Natural killer cell treated with Interleukin-12 subunit alpha and Interleukin-12 subunit beta and Interleukin-15 and Interleukin-18, amount 100 ng/mL, for 72 hours (primary cell): Measurements from ENCODE around the gene CEP95. TPM values are rescaled to one million over a fixed set of nuclear protein-coding genes. Genes with fewer than 3 reads are reported as not detected.
"Not testable (repeated sequence)": the region's sequence is repeated elsewhere in the genome, so short reads cannot be mapped to it uniquely, and the experiment has no call there.

Source experiments
- ATAC-seq, 2 donors: fragments of 150-1000 bp; cut with Tn5 transposase in 1 of 2; sonication (Bioruptor Pico), chemical (Tn5 transposase) in 1 of 2; 2 replicates each; pipeline ENCODE4 v1.10.0; 2021
- DNase-seq: peaks from one replicate; pipeline ENCODE4 v3.0.0; 2022; ENCODE audit warnings: low spot score
- H3K27ac Mint-ChIP-seq, 2 donors: 1 replicate in 1 of 2; 2 replicates in 1 of 2; pipeline ENCODE4 v1.8.0; 2022; ENCODE audit warnings: mixed read lengths in 2 of 2, mild to moderate bottlenecking in 1 of 2, moderate library complexity in 1 of 2
- H3K27me3 Mint-ChIP-seq, 2 donors: 1 replicate in 1 of 2; 2 replicates in 1 of 2; pipeline ENCODE4 v1.8.0; 2022; ENCODE audit warnings: mixed read lengths in 2 of 2
- H3K36me3 Mint-ChIP-seq: one replicate; pipeline ENCODE4 v1.8.0; 2022; ENCODE audit warnings: mixed read lengths
- H3K4me1 Mint-ChIP-seq, 2 donors: 1 replicate in 1 of 2; 2 replicates in 1 of 2; pipeline ENCODE4 v1.8.0; 2022; ENCODE audit warnings: low read depth in 2 of 2, mixed read lengths in 2 of 2, mild to moderate bottlenecking in 1 of 2
- H3K4me3 Mint-ChIP-seq: one replicate; pipeline ENCODE4 v1.8.0; 2022; ENCODE audit warnings: mixed read lengths
- H3K9me3 Mint-ChIP-seq: 2 replicates; pipeline ENCODE4 v1.8.0; 2022; ENCODE audit warnings: mixed read lengths
- total RNA-seq, 2 donors: library from RNA; stranded (reverse); gene quantifications; one replicate each; pipeline ENCODE4 v1.2.3, GENCODE V29; 2022

The CEP95 gene, protein sequence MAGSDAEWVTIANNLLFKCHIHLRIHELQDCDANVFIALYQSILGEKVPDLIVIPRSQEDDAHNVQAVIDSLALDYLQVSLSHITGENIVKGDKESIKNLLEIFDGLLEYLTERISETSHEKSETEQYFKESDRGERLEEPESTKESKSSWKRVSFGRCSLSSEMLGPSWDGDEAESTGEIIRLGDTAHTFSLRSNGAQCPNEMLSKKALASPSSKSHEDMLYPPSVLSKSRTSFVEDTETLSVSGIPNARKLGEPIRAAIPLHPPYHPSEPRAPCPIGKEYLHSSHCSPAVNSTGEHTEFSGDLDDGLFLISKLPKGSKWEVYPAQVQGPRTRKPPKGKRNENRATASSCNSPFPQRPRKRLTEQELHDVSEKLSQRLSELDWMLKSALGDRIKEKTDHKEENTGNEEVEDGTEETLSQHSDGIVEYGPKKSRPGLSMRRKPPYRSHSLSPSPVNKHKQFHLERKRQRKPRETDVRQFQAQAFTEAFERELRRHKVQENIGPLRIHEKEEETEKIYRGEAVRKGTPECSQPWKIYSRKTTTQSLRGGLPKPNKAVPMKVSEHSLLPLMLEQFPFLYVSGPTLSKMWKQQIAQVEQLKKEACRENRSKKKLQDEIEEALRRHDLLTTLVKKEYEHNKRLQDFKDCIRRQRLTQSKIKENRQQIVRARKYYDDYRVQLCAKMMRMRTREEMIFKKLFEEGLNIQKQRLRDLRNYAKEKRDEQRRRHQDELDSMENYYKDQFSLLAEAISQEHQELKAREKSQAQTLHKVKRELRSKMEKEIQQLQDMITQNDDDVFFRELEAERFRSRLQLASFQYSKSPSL
- total RNA-seq = 10 to 100 TPM; 47.7 to 74.3 TPM

DNA sequence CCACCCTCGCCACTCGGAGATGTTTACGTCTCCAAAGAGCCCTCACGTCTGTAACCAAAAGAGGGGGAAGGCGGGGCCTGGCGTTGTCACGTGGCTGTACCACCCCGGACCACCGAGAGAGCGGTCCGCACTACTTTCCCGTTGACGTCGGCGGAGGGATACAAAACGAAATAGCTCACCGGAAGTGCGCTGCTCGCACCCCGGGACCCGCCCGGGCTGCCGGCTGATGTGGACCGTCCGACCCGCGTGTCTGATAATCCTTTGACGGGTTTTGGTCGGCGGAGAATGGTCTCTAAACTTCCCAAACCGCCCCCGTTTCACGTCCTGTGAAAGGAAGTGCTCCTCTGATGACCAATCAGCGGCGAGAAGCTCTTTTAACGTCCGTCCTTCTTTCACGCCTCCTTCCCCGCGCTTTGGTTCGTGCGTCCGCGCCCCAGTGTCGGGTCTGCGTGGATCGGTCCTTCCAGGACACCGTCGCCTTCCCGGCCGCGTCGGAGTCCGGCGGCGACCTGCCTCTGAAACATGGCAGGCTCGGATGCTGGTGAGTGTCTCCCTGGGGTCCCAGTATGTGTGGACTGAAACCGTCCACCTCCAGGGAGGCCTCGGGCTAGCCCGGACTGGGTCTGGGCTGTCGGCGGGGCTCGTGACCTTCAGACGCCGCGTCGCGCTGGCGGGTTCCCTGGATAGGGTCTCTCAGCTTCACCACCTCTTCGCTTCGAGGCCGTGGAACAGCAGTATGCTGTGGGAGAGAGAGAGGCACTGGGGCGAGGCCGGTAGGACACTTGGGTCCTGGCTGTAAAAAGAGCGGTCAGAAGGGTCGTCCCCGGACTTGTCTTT is at the start of gene CEP95:
TSS of gene CEP95 (plus strand) at position 402 of the 837 bp plus-strand sequence. CDS start at position 523, 121 bp downstream.
- peaks cover 54 to 65% of the 10 kb centered on the region in 2 donors for H3K4me1 Mint-ChIP-seq
- H3K36me3 Mint-ChIP-seq = peaks cover 53% of the 10 kb centered on the region
- DNase-seq (peak; percentile 98), ATAC-seq (peak; percentile 83 to 88)
- no peaks in the 10 kb centered on the region for H3K27me3 Mint-ChIP-seq
- H3K9me3 Mint-ChIP-seq = no peaks in the 10 kb centered on the region
- peak within 1 kb of the TSS; percentile 99 for H3K27ac Mint-ChIP-seq
- peak within 1 kb of the TSS; percentile 98 for H3K4me3 Mint-ChIP-seq

DNA sequence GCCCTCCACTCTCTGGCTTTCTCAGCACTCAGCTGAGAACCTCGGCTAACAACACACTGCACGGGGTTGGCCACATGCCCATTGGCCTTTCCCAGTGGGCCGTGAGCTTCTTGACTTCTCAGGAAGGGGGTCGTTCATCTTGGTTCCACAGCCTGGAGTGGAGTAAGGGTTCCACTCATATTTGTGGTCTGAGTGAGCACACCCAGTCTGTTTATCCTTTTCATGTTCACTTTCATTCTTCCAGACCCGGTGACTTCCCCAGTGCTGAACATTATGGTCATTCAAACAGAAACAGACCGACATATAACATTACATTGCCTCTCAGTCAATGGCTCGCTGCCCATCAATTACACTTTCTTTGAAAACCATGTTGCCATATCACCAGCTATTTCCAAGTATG is 49.6 kb upstream of the CEP95 start:
- DNase-seq (no peak), ATAC-seq (no peak)
- peak overlapping the region in 1 of 2 donors; percentile 1 for H3K27ac Mint-ChIP-seq
- no peak overlapping the region for H3K4me3 Mint-ChIP-seq
- no peaks in the 10 kb centered on the region for H3K36me3 Mint-ChIP-seq
- H3K27me3 Mint-ChIP-seq = no peaks in the 10 kb centered on the region
- H3K4me1 Mint-ChIP-seq = peaks cover 8 to 11% of the 10 kb centered on the region in 2 donors
- H3K9me3 Mint-ChIP-seq = no peaks in the 10 kb centered on the region

DNA sequence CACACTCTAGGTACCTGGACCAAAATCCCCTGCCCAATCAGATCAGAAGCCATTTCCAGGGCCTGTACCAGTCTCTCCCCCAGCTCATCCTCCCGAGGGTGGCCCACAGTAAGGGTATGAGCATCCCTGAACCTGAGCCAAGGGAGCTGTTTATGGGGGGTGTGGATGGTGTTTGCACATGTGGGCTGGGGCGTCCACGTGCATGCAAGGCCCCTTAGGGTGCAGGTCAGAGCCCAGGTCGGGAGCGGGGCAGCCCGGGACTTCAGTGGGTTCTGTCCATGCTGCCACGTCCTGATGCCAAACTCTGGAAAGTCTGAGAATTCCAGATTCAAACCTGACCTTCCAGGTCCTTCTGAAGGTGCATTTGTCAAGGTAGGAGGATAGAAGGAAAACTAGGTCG is 48.0 kb upstream of the CEP95 start:
- Mint-ChIP-seq H3K27me3 (no peaks in the 10 kb centered on the region), H3K4me3 (no peak overlapping the region), H3K27ac (no peak overlapping the region), H3K4me1 (peaks cover 8 to 11% of the 10 kb centered on the region in 2 donors), H3K36me3 (no peaks in the 10 kb centered on the region), H3K9me3 (no peaks in the 10 kb centered on the region)
- DNase-seq (no peak), ATAC-seq (peak in 1 of 2 donors; percentile 32)

DNA sequence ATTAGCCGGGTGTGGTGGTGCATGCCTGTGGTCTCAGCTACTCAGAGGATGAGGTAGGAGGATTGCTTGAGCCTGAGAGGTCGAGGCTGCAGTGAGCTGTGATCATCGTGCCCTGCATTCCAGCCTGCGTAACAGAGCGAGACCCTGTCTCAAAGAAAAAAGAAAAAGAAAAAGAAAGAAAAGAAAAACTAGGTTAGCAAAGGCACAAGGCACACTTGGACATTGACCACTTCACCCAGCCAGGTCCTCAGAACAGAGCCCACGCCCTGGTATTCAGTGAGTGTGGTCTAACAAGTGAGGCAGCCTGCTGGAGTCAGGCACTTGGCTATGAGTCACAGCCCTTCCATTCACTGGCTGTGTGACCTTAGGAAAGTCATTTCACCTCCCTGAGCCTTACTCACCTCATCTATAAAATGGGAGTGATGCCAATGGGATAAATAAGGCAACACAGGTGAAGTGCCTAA is 47.5 kb upstream of the CEP95 start:
- no peaks in the 10 kb centered on the region for H3K27me3 Mint-ChIP-seq
- H3K36me3 Mint-ChIP-seq = no peaks in the 10 kb centered on the region
- peaks cover 8 to 11% of the 10 kb centered on the region in 2 donors for H3K4me1 Mint-ChIP-seq
- no peaks in the 10 kb centered on the region for H3K9me3 Mint-ChIP-seq
- ATAC-seq = no peak
- no peak overlapping the region for H3K4me3 Mint-ChIP-seq
- no peak overlapping the region for H3K27ac Mint-ChIP-seq
- DNase-seq = no peak

DNA sequence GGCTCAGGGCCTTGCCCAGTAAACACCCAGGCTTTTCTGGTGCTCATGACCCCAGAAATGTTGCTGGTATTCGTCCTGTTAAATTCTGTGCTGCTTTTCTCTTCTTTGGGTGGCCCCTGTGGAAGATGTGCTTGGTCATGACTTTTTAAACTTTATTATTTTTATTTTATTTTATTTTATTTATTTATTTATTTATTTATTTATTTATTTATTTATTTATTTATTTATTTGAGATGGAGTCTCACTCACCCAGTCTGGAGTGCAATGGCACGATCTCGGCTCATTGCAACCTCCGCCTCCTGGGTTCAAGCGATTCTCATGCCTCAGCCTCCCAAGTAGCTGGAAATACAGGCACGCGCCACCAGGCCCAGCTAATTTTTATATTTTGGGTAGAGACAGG is 47.0 kb upstream of the CEP95 start:
- DNase-seq, H3K27me3 Mint-ChIP-seq, H3K36me3 Mint-ChIP-seq, ATAC-seq, H3K4me3 Mint-ChIP-seq, H3K27ac Mint-ChIP-seq, H3K9me3 Mint-ChIP-seq: not testable (repeated sequence)
- H3K4me1 Mint-ChIP-seq = peaks cover 8 to 11% of the 10 kb centered on the region in 2 donors

DNA sequence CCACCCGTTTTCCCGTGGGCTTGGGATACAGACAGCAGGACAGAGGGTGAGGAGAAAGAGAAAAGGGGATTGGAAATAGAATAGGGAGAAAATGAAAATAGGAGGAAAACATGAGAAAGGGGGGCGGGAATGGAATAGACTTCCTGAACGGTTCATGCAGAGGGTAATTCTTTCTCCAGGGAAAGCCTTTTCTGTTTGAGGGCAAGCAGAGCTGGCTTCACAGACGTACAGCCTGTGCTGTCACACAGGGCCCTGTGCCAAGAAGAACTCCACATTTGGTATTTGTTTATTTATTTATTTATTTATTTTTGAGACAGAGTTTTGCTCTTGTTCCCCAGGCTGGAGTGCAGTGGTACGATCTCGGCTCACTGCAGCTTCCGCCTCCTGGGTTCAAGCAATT is 45.8 kb upstream of the CEP95 start:
- no peak overlapping the region for H3K27ac Mint-ChIP-seq
- no peak for ATAC-seq
- no peak for DNase-seq
- no peaks in the 10 kb centered on the region for H3K9me3 Mint-ChIP-seq
- no peaks in the 10 kb centered on the region for H3K36me3 Mint-ChIP-seq
- H3K4me1 Mint-ChIP-seq = peaks cover 5 to 11% of the 10 kb centered on the region in 2 donors
- no peak overlapping the region for H3K4me3 Mint-ChIP-seq
- peaks cover 0 to 5% of the 10 kb centered on the region in 2 donors for H3K27me3 Mint-ChIP-seq

DNA sequence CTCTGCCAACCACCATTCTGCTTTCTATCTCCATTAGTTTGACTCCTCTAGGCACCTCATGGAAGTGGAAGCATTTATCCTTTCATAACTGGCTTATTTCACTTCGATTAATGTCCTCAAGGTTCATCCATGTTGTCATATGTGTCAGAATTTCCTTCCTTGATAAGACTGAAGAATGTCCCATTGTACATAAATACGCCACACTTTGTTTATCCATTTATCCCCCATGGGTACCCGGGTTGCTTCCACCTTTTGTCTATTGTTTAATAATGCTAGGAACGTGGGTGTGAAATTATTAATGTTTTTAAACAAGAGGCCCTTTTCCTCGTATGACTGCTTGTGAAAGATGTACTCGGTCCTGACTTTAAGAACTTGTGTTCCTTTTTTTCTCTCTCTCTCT is 45.0 kb upstream of the CEP95 start:
- H3K27me3 Mint-ChIP-seq = peaks cover 0 to 13% of the 10 kb centered on the region in 2 donors
- H3K36me3 Mint-ChIP-seq = no peaks in the 10 kb centered on the region
- H3K9me3 Mint-ChIP-seq = no peaks in the 10 kb centered on the region
- ATAC-seq = no peak
- no peak overlapping the region for H3K27ac Mint-ChIP-seq
- peaks cover 0 to 5% of the 10 kb centered on the region in 2 donors for H3K4me1 Mint-ChIP-seq
- DNase-seq = no peak
- H3K4me3 Mint-ChIP-seq = no peak overlapping the region

DNA sequence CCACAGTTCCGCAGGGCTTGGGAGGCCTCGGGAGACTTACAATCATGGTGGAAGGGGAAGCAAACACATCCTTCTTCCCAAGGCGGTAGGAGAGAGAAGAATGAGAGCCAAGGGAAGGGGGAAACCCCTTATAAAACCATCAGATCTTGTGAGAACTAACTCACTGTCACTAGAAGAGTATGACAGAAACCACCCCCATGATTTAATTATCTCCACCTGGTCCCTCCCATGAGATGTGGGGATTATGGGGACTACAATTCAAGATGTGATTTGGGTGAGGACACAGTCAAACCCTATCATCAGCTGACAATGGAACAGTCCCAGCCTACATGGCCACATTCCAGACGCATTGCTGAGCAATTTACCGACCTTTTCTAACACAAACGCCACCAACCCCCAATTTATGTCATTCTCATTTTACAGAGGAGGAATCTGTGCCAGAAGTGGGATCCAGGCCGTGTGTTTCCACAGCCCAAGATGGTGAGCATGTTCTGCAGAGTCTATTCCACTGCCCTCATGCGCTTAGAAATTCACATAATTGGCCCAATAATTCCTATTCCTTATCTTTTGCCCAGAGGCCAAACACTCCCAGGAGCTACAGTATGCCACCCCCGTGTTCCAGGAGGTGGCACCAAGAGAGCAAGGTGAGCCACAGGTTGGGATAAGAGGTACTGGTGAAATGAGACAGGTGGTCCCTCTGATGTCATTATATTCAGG is 40.6 kb upstream of the CEP95 start:
- ATAC-seq = no peak
- Mint-ChIP-seq H3K36me3 (no peaks in the 10 kb centered on the region), H3K4me3 (no peak overlapping the region), H3K27ac (no peak overlapping the region), H3K9me3 (no peaks in the 10 kb centered on the region), H3K27me3 (peaks cover 0 to 18% of the 10 kb centered on the region in 2 donors), H3K4me1 (no peaks in the 10 kb centered on the region)
- no peak for DNase-seq

DNA sequence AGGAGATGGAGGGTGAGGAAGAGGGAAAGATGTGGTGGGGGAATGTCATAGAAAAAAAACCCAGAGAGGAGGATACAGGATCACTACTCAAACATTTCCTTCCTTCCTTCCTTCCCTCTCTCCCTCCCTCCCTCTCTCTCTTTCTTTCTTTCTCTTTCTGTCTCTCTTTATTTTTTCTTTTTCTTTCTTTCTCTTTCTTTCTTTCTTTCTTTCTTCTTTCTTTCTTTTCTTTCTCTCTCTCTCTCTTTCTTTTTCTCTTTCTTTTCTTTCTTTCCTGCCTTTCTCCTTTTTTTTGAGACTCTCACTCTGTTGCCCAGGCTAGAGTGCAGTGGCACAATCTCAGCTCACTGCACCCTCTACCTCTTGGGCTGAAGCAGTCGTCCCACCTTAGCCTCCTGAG is 39.9 kb upstream of the CEP95 start:
- H3K36me3 Mint-ChIP-seq, H3K4me1 Mint-ChIP-seq, ATAC-seq, H3K9me3 Mint-ChIP-seq, H3K27ac Mint-ChIP-seq, H3K4me3 Mint-ChIP-seq, DNase-seq: not testable (repeated sequence)
- H3K27me3 Mint-ChIP-seq = peaks cover 0 to 18% of the 10 kb centered on the region in 2 donors

DNA sequence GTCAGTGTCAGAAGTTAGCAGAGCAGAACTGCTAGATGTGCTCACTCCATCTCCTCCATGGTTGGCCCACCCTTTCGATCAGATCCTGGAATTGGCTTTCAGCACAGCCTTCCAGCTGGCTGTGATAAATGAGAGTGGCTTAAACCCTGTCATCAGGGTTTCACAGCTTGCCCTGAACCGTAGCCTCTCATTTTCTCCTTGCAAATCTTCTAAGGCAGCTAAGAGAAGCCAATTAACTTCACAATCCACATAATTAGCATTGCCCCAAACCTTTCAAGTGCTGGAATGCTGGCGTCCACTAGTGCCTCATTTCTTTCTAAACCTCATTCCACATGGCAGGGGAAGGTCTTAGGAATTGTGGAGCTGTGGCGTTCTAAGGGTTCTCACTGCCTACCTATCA is 36.2 kb upstream of the CEP95 start:
- Mint-ChIP-seq H3K27ac (no peak overlapping the region), H3K4me1 (no peaks in the 10 kb centered on the region), H3K27me3 (peaks cover 0 to 16% of the 10 kb centered on the region in 2 donors), H3K9me3 (no peaks in the 10 kb centered on the region), H3K36me3 (no peaks in the 10 kb centered on the region), H3K4me3 (no peak overlapping the region)
- ATAC-seq (no peak), DNase-seq (no peak)

DNA sequence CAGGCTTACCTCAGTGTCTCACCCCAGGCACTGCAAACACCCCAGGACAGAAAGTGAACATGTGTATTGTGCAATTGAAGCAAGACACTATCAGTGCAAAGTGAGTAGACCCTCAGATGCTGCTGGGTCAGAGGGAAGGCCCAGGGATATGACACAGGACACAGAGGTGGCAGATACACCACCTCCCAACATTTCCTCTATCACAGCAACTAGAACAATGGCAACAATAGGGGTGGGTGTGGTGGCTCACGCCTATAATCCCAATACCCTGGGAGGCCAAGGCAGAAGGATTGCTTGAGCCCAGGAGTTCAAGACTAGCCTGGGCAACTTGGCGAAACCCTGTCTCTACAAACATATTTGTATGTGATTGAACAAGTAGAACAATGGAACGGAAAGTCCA is 35.3 kb upstream of the CEP95 start:
- Mint-ChIP-seq H3K36me3 (no peaks in the 10 kb centered on the region), H3K9me3 (no peaks in the 10 kb centered on the region), H3K27me3 (peaks cover 0 to 8% of the 10 kb centered on the region in 2 donors), H3K4me1 (no peaks in the 10 kb centered on the region), H3K4me3 (no peak overlapping the region), H3K27ac (no peak overlapping the region)
- ATAC-seq = no peak
- no peak for DNase-seq

DNA sequence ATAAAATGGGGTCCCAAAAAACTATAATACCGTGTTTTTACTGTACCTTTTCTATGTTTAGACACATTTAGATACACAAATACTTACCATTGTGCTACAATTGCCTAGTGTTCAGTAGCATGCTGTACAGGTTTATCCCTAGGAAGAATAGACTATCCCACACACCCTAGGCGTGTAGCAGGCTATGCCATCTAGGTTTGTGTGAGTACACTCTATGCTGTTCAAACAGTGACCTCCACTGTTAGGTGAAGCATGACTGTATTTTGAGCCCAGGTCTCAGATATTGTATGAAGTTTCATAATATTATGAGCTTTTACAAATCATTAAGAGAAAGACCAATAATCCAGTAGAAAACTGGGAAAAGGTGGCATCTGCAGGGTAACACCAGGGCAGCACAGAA is 34.2 kb upstream of the CEP95 start:
- no peak overlapping the region for H3K27ac Mint-ChIP-seq
- H3K27me3 Mint-ChIP-seq = no peaks in the 10 kb centered on the region
- no peak for ATAC-seq
- H3K36me3 Mint-ChIP-seq = peaks cover 6% of the 10 kb centered on the region
- peaks cover 0 to 4% of the 10 kb centered on the region in 2 donors for H3K4me1 Mint-ChIP-seq
- H3K4me3 Mint-ChIP-seq = no peak overlapping the region
- no peaks in the 10 kb centered on the region for H3K9me3 Mint-ChIP-seq
- DNase-seq = no peak

DNA sequence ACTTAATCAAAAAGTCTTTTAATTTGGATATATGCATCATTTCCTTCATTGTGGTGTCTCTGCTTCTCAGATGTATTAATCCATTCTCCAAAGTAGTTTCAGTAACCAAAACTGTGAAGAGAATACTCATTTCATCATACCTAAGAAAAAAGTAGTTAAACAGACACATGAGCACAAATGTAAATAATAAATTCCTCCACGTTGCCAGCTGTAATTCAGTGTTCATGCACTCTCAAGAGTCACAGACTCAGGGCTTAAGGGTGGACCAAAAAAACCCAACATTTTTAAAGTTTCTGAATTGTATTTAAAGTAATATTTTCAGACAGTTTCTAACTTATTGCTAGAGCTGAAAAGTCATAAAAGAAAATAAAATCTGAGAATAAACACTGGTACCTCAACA is 28.9 kb upstream of the CEP95 start:
- DNase-seq (no peak), ATAC-seq (no peak)
- H3K4me1 Mint-ChIP-seq = peaks cover 0 to 4% of the 10 kb centered on the region in 2 donors
- peaks cover 6% of the 10 kb centered on the region for H3K36me3 Mint-ChIP-seq
- no peaks in the 10 kb centered on the region for H3K9me3 Mint-ChIP-seq
- H3K27me3 Mint-ChIP-seq = no peaks in the 10 kb centered on the region
- no peak overlapping the region for H3K4me3 Mint-ChIP-seq
- H3K27ac Mint-ChIP-seq = no peak overlapping the region
